LNCAP (cell line): ENCODE results near the gene HOXB7.

Source experiments
- TF ChIP-seq, protein P1 (sequence below): fragments of 450-650 bp; IDR thresholded peaks from 2 replicates; pipeline ENCODE4 v1.5.1; 2017; ENCODE audit warnings: mild to moderate bottlenecking

Gene HOXB7

DNA sequence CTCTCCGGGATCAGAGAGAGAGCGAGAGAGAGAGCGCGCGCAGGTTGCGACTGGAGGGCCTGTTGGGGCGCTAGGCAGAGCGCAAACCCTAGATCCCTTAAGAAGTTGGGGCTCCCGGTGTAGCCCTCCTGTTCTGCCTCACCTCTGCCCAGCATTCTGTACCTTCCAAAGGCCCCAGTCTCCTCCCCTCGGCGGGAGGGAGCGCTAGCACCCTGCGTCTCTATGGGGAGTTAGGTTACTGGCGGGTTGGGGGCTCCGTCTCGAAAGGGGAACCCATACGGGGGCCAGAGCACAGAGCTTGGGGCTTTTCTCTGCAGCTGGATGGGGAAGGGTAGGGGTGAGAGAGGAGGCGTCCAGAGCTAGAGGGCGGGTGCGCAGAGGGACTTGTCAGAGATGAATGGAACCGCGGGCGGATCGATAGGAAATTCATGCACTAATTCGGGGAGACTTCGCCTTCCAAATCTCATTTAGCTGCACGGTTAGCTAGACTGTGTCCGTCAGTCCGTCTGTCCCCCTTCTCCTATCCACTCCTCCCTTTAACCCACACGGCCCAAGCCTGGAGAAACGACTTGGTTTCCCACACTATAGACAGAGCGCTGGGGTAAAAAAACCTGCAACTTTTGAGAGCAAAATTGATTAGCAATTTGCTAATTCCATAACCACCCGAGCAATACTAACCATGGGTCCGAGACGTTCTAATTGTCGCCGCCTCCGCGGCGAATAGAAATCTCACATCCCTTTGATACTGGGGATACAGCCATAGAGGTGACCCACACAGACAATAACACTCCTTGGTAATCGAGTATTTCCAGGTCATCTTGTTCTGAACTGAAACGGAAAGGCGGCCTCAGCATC, 32.0 kb downstream of the HOXB7 start:
- TF ChIP-seq, protein P1, sequence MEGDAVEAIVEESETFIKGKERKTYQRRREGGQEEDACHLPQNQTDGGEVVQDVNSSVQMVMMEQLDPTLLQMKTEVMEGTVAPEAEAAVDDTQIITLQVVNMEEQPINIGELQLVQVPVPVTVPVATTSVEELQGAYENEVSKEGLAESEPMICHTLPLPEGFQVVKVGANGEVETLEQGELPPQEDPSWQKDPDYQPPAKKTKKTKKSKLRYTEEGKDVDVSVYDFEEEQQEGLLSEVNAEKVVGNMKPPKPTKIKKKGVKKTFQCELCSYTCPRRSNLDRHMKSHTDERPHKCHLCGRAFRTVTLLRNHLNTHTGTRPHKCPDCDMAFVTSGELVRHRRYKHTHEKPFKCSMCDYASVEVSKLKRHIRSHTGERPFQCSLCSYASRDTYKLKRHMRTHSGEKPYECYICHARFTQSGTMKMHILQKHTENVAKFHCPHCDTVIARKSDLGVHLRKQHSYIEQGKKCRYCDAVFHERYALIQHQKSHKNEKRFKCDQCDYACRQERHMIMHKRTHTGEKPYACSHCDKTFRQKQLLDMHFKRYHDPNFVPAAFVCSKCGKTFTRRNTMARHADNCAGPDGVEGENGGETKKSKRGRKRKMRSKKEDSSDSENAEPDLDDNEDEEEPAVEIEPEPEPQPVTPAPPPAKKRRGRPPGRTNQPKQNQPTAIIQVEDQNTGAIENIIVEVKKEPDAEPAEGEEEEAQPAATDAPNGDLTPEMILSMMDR = no peak

DNA sequence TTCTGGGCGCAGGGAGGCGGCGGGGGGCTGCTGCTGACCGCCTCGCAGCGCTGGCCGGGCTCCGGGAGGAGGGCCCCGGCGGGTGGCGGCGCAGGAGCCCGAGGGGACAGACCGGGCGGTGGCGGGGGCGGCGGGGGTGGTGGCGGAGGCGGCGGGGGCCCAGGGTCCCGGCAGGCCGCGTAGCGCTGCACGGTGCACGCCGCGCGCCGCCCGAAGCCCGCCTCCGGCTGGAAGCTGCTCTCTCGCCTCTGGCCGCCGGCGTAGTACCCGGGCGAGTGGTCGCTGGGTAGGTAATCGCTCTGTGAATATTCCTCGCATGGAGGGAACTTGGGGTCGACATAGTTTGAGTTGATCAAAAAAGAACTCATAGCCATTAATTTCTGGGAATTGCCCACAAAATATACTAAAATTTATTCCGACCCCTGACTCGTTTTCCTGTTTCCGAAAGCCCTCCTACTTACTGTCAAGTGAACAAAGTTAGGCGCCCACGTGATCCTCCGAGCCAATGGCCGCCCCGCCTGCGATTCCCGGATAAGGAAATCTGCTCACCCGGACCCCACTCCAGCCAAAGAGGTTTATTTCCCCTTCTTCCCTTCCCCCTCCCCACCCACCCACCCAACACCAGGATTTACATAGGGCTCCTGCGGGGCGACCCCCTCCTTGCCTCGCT, 32.7 kb downstream of the HOXB7 start, which contains the start of gene HOXB4:
HOXB4 (minus strand) TSS at position 405 of the 670 bp plus-strand sequence; CDS start at position 374, 31 bp downstream.
- TF ChIP-seq, protein P1 = no peak

DNA sequence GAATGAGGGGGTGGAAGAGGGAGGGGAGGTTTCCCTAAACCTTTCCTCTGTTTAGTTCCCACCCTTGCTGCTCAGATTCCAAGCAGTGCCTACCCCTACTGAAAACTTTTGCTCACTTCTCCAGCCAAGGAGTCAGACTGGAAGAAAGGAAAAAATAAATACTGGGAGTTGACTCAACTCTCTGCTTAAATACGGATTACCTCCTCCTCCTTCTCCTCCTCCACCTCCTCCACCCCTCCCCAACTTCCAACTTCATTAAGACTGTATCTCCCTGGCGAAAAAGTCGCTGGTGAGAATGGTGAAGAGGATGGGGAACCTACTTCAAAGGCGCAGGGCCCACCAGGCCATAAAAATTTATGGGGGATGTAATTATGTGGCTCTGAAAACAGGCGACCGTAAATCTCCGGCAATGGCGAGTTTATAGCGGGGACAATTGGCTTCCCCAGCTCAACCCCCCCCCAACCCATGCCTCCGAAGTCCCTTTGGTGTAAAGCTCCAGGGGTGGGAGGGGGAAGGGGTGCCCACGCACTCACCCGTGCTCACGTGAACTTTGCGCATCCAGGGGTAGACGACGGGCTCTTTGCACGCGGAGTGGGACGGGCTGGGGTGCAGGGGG, 33.4 kb downstream of the HOXB7 start:
- TF ChIP-seq, protein P1 = no peak

DNA sequence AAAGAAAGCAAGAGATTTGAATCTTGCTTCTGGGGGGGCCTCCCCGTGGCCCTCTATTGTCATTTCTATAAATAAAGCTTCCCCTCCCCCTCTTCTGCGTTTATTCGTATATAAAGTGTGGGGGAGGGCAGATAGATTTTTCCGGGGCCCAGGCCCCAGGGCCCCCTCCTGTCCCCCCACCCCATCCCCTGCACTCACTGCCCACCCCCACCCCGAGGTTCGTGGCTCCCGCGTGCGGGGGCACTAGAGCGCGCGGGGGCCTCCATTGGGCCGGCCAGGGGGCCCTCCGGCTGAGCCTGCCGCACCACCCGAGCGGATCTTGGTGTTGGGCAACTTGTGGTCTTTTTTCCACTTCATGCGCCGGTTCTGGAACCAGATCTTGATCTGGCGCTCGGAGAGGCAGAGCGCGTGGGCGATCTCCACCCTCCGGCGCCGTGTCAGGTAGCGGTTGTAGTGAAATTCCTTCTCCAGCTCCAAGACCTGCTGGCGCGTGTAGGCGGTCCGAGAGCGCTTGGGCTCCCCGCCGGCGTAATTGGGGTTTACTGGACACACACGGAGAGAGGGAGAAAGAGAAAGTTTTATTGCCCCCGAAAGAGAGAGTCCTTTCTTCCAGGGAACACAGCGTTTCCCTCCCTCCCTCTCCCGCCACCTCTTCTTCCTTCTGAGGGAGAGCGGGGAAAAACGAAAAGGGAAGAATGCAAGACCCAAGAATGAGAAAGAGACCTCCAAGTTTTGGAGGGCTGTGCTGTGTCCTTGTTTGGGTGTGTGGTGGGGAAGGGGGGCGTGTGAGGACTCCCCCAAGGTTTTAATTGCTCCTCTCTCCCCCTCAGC, 34.1 kb downstream of the HOXB7 start:
- TF ChIP-seq, protein P1 = no peak

DNA sequence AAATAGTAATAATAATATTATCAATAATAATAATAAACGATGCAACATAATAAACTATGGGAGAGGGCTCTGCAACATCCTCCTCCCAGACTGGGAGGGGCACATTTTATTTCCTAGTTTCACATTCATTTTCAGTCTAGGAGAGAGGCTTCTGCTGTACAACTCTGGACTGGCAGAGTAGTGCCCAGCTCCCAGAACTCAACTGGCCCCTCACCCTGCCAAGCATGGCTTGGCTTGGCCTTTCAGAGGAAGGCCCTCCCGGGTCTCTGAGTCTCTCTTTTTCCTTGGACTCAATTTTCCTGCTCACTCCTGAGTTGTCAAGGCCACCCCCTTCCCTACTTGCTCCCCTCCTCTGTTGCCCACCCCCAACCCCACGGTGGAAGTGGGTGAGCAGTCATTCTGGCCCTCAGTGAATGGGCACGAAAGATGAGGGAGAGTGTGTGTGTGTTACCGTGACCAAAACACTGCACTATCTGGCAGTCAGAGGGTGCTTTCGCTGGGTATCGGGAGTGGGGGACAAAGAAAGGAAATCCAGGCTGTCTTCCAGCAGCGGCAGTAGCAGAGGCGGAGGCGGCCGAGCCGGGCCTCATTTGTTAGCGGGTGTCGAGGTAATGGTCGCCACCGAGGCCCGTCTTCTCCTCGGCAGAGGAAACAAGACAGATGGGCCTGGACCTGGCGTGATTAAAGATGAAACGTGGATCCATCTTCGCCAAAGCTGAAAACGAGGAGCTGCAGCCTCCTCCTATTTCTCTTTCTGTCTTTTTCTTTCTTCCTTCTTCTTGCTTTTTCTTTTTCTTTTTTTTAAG, 34.9 kb downstream of the HOXB7 start:
- TF ChIP-seq, protein P1 = no peak

DNA sequence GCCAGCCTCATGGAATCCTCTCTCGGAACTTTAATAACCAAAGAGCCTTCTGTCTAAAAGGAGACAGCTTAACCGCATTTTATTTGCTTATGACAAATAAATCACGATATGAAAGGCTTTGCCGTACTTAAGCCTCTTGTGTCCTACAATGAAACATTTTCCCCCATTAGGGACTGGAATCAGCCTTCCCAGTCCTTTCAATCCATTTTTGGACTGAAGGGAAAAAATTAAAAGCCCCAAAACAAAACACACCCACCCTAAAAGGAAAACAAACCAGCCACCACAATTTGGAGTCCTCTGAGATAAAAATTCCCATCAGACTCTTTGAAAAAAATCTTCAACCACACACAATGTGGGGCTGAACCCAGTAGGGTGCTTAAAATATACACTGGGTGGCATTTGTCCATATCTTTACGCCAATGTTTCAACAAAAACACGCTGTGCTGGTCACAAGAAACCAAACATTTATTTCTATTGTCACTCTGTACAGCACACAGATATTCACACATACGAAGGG, 35.7 kb downstream of the HOXB7 start:
- TF ChIP-seq, protein P1 = no peak
